Measurements from ENCODE around the gene RER1. TPM values are rescaled to one million over a fixed set of nuclear protein-coding genes. Genes with fewer than 3 reads are reported as not detected.

RER1 gene
- total RNA-seq, 2 donors from 2014 or later = 114 TPM

DNA sequence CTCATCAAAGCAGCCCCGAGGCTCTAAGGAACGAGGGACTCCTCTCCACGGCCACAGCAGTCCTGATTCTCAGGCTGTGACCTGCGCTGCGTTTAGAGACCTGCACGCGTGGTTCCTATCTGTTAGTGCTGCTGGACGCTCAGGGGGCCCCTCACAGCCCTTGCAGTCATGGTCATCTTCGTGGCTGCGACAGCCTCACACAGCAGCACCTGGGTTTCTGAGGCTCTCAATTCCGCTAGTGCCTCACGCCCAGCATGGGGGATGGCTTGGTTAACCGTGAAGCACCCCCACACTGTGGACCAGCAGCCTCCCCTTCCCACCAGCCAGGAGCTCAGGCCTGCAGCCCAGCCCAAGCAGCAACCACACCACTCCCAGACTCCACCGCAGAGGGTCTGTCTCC, 8.1 kb upstream of the RER1 start:
- Histone ChIP-seq H3K27ac (ENCODE audit: low read depth, low read length) (no peak overlapping the region), H3K36me3 (ENCODE audit: control insufficient read depth, insufficient read depth, low read length) (peaks cover 16% of the 10 kb centered on the region), H3K9ac (ENCODE audit: extremely low read depth, low read length, poor library complexity, severe bottlenecking) (no peak overlapping the region), H3K9me3 (ENCODE audit: control insufficient read depth, low read length) (no peaks in the 10 kb centered on the region), H3K4me1 (ENCODE audit: control insufficient read depth, insufficient read depth, low read length) (no peaks in the 10 kb centered on the region), H3K27me3 (ENCODE audit: control insufficient read depth, insufficient read depth, low read length, poor library complexity, severe bottlenecking) (no peaks in the 10 kb centered on the region), H3K4me3 (ENCODE audit: low read length) (no peak overlapping the region)
- no peak for TF ChIP-seq CTCF (conservative IDR thresholded peaks at IDR 0.05)
- peaks cover 3% of the 10 kb centered on the region for H3K36me3 Mint-ChIP-seq (ENCODE audit: low read depth)
- no peak overlapping the region for H3K4me3 Mint-ChIP-seq
- no peaks in the 10 kb centered on the region for H3K4me1 Mint-ChIP-seq
- no peak overlapping the region for H3K27ac Mint-ChIP-seq
- no peak for DNase-seq
- no peaks in the 10 kb centered on the region for H3K27me3 Mint-ChIP-seq (ENCODE audit: insufficient read depth)
- H3K9me3 Mint-ChIP-seq = no peaks in the 10 kb centered on the region
- 92% methylated on average over 11 to 14 of the region's 14 CpGs for WGBS, 2 experiments (ENCODE audit: insufficient coverage in 1 of 2, insufficient read length in 1 of 2)

DNA sequence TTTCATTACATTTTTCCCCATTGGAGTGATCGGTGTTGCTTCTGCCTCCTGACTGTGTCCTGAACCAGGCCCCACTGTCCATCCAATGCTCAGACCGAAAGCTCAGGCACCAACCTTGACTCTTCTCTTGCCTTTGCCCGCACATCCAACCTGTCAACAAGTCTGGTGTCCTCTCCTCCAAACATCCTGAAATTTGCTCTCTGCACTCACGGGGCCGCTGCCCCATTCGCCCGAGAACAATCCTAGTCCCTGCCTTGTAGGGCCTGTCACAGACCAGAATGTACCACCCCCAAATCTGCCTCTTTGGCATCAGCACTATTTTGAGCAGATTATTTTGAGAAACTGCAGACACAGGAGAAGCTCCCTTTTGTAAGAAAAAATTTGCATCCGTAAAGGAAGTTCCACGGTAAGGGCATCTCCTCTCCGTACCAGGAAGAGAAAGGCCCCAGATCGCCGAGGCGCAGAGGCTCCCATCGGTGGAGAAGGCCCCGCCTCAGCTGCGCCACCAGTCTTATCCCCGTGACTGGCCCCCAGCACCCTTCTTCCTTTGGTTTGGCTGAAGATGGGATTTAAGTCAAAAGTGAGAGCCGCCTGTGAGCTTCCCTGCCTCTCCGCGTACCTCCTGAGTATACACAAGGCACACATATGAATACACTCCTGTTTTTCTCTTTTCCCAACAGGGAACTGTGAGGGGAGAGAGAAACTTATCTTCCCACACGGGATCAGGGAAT, 7.3 kb upstream of the RER1 start:
- H3K27ac ChIP-seq (ENCODE audit: low read depth, low read length) = no peak overlapping the region
- Mint-ChIP-seq H3K4me1 (no peaks in the 10 kb centered on the region), H3K27ac (no peak overlapping the region), H3K9me3 (no peaks in the 10 kb centered on the region), H3K27me3 (ENCODE audit: insufficient read depth) (no peaks in the 10 kb centered on the region), H3K4me3 (no peak overlapping the region), H3K36me3 (ENCODE audit: low read depth) (peaks cover 3% of the 10 kb centered on the region)
- no peak overlapping the region for H3K4me3 ChIP-seq (ENCODE audit: low read length)
- TF ChIP-seq CTCF (conservative IDR thresholded peaks at IDR 0.05) = no peak
- H3K36me3 ChIP-seq (ENCODE audit: control insufficient read depth, insufficient read depth, low read length) = peaks cover 18% of the 10 kb centered on the region
- DNase-seq = no peak
- no peaks in the 10 kb centered on the region for H3K4me1 ChIP-seq (ENCODE audit: control insufficient read depth, insufficient read depth, low read length)
- no peaks in the 10 kb centered on the region for H3K9me3 ChIP-seq (ENCODE audit: control insufficient read depth, low read length)
- H3K27me3 ChIP-seq (ENCODE audit: control insufficient read depth, insufficient read depth, low read length, poor library complexity, severe bottlenecking) = no peaks in the 10 kb centered on the region
- no peak overlapping the region for H3K9ac ChIP-seq (ENCODE audit: extremely low read depth, low read length, poor library complexity, severe bottlenecking)
- 90 to 96% methylated on average over 11 to 21 of the region's 21 CpGs for WGBS, 2 experiments (ENCODE audit: insufficient coverage in 1 of 2, insufficient read length in 1 of 2)

- Histone ChIP-seq H3K27ac (ENCODE audit: low read depth, low read length) (no peak overlapping the region), H3K4me3 (ENCODE audit: low read length) (no peak overlapping the region), H3K36me3 (ENCODE audit: control insufficient read depth, insufficient read depth, low read length) (peaks cover 24% of the 10 kb centered on the region), H3K27me3 (ENCODE audit: control insufficient read depth, insufficient read depth, low read length, poor library complexity, severe bottlenecking) (no peaks in the 10 kb centered on the region), H3K9me3 (ENCODE audit: control insufficient read depth, low read length) (no peaks in the 10 kb centered on the region), H3K9ac (ENCODE audit: extremely low read depth, low read length, poor library complexity, severe bottlenecking) (no peak overlapping the region), H3K4me1 (ENCODE audit: control insufficient read depth, insufficient read depth, low read length) (no peaks in the 10 kb centered on the region)
- 93 to 95% methylated on average over 13 to 41 of the region's 41 CpGs for WGBS, 2 experiments (ENCODE audit: insufficient coverage in 1 of 2, insufficient read length in 1 of 2)
- DNase-seq = no peak
- Mint-ChIP-seq H3K36me3 (ENCODE audit: low read depth) (peaks cover 3% of the 10 kb centered on the region), H3K27ac (no peak overlapping the region), H3K4me3 (no peak overlapping the region), H3K27me3 (ENCODE audit: insufficient read depth) (no peaks in the 10 kb centered on the region), H3K4me1 (no peaks in the 10 kb centered on the region), H3K9me3 (no peaks in the 10 kb centered on the region)
- TF ChIP-seq CTCF (conservative IDR thresholded peaks at IDR 0.05) = no peak
Measured at GRCh38 chr1:2384941-2385481, 6.6 kb upstream of the RER1 start.
